T-helper 1 cell treated with Interleukin-12 subunit alpha and Interleukin-12 subunit beta and Interleukin-4 antibody, amounts not matched to agents 30 μg/mL and 1 μg/mL, for 36 hours (primary cell): ENCODE measurements around the gene MAN2B2.

Experiments used
- H3K27ac Mint-ChIP-seq: one replicate; pipeline ENCODE4 v1.8.0; 2021; ENCODE audit warnings: mild to moderate bottlenecking, mixed read lengths
- H3K27me3 Mint-ChIP-seq: one replicate; pipeline ENCODE4 v1.8.0; 2021; ENCODE audit warnings: low read depth, mixed read lengths
- H3K36me3 Mint-ChIP-seq: one replicate; pipeline ENCODE4 v1.8.0; 2021; ENCODE audit warnings: low read depth, mixed read lengths
- H3K4me1 Mint-ChIP-seq: one replicate; pipeline ENCODE4 v1.8.0; 2021; ENCODE audit warnings: low read depth, mixed read lengths
- H3K4me3 Mint-ChIP-seq: one replicate; pipeline ENCODE4 v1.8.0; 2021; ENCODE audit warnings: mild to moderate bottlenecking, moderate library complexity, mixed read lengths
- H3K9me3 Mint-ChIP-seq: one replicate; pipeline ENCODE4 v1.8.0; 2021; ENCODE audit warnings: mixed read lengths

Gene MAN2B2

DNA sequence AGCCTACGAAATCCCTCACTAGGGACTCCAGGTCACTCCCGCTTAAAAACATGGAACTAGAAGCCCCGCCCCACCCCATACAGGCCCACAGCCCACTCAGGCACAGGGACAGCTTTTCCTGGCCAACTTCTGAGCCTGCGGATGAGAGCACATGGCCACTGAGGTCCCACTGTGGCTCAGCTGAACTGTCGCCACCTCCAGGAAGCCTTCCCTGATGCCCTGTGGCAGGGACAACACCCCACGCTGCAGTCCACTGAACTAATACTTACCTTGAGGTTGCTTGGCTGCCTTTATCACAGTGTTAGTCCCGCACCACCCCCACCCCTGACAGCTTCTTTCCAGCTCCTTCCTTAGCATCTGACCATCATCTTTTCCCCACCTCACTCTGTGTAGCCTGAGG lies 39.3 kb upstream of the MAN2B2 start:
- no peaks in the 10 kb centered on the region for H3K9me3 Mint-ChIP-seq
- H3K36me3 Mint-ChIP-seq = no peaks in the 10 kb centered on the region
- H3K4me1 Mint-ChIP-seq = no peaks in the 10 kb centered on the region
- no peak overlapping the region for H3K27ac Mint-ChIP-seq
- no peaks in the 10 kb centered on the region for H3K27me3 Mint-ChIP-seq
- H3K4me3 Mint-ChIP-seq = no peak overlapping the region

DNA sequence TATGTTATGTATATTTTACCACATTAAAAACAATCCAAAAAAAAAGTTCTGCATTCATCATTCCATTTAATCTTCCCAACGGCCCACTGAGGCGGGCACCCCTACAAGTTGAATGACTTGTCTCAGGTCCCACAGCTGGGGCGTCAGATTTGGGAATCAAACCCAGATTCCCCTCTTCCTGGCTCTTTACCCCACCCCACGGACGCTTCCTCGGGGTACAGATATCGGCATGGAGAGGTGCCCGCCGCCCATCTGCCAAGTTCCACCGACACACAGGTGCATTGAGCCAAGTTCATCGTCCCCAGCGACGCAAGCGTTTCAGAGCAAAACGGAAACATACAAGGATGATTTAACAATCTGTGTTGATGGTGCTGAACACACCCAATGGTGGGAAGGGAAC lies 36.9 kb upstream of the MAN2B2 start:
- Mint-ChIP-seq H3K4me3 (no peak overlapping the region), H3K27me3 (no peaks in the 10 kb centered on the region), H3K4me1 (no peaks in the 10 kb centered on the region), H3K27ac (no peak overlapping the region), H3K9me3 (no peaks in the 10 kb centered on the region), H3K36me3 (no peaks in the 10 kb centered on the region)

DNA sequence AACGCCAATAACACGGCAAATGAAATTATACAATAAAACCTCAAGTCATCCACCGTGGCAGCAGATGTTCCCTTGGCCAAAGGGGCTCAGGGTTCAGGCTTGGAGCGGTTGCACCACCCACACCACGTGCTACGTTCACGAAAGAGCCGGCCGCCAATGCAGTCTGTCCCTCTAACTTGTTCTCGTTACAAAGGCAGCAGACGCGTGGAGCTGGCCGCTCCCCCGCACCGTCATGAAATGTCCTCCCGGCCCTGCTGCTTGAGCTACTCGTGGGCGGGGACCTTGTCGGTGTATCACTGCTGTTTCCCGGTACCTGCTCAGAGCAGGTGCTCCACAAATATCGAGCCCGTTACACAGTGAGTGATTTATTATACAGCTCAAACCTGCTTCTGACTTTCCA lies 36.4 kb upstream of the MAN2B2 start:
- Mint-ChIP-seq H3K9me3 (no peaks in the 10 kb centered on the region), H3K36me3 (no peaks in the 10 kb centered on the region), H3K4me1 (no peaks in the 10 kb centered on the region), H3K27ac (no peak overlapping the region), H3K4me3 (no peak overlapping the region), H3K27me3 (no peaks in the 10 kb centered on the region)

DNA sequence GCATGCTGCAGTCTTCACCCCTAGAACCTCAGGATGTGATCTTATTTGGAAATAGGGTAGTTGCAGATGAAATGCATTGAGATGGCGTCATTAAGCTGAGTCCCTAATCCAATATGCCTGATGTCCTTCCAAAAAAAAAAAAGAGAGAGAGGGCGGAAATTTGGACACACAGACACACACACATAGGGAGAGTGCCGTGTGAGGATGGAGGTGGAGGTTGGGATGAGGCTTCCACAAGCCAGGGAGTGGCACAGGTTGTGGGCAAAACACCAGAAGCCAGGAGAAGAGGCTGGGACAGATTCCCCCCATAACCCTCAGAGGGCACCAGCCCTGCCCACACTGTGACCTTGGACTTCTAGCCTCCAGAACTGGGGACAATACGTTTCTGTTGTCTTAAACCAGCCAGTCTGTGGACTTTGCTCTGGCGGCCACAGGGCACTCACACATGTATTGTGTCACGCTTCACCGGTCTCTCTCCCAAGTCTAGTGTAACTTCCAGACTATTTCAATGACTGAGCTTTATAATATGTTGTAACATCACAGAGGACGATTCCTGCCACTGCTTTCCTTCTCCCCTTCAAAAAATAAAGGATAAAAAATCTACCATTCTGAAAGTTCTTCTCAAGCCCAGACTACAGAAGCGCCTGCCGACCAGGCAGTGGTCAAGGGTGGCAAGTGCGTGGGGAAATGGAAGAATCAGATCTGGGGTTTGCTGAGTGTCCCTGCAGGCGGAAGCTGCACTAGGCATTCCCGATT lies 35.8 kb upstream of the MAN2B2 start:
- no peaks in the 10 kb centered on the region for H3K27me3 Mint-ChIP-seq
- H3K4me3 Mint-ChIP-seq = no peak overlapping the region
- no peak overlapping the region for H3K27ac Mint-ChIP-seq
- no peaks in the 10 kb centered on the region for H3K9me3 Mint-ChIP-seq
- H3K36me3 Mint-ChIP-seq = no peaks in the 10 kb centered on the region
- no peaks in the 10 kb centered on the region for H3K4me1 Mint-ChIP-seq

DNA sequence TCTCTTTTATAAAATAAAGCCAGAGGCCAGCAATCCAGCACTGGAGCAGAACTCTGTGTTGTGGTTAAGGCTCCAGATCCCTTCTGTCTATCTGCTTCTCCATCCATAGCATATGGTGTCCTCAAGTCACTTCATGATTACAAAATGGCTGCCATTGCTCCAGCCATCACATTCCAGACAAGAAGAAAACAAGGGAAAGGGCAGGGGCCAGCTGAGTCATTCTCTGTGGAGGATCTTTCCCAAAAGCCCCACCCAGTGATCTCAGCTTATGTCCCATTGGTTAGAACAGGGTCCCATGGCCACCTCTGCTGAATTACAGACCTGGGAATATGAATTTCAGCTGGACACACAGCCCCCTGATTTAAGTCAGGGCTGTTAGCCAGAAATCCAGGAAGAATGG lies 34.1 kb upstream of the MAN2B2 start:
- Mint-ChIP-seq H3K4me1 (no peaks in the 10 kb centered on the region), H3K36me3 (no peaks in the 10 kb centered on the region)

DNA sequence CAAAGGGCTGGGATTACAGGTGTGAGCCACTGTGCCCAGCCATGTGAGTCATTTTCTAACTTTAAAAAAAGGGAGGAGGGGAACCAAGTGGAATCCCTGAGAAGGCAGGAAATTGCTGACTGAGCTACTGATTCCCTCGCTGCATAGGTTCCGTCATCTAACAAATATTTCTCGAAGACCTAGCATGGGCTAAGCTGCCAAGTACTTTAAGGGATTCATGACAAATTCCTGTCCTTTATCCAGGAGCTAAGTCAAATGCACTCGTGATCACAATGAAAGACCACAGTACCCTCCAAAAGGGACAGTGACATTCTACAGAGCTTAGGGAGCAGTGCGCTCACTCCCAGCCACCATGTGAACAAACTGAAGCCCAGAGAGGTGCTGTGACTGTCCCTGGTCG lies 33.2 kb upstream of the MAN2B2 start:
- H3K27me3 Mint-ChIP-seq = peaks cover 4% of the 10 kb centered on the region

More for the DNA sequence above, 34.1 kb upstream of the MAN2B2 start:
- Mint-ChIP-seq H3K4me3 (no peak overlapping the region), H3K27me3 (no peaks in the 10 kb centered on the region), H3K27ac (no peak overlapping the region), H3K9me3 (no peaks in the 10 kb centered on the region)

DNA sequence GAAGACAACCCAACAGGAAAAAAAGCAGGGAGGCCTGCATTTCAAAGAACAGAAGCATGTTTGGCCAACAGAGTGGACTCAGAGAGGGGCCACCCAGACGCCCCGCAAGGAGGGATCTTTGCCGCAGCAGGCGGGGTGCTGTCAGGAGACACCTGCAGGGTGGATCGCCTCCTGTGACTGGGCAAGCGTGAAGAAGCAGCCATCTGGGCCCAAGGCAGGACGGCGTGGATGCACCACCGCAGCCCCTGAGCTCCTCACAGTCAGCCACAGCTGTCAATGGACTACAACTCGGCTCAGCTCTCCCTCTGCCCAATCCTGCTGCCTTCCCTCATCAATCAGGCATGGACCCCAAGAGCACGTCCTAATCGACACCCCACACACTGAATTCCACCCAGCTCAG lies 32.0 kb upstream of the MAN2B2 start:
- no peak overlapping the region for H3K4me3 Mint-ChIP-seq
- H3K9me3 Mint-ChIP-seq = no peaks in the 10 kb centered on the region
- no peaks in the 10 kb centered on the region for H3K36me3 Mint-ChIP-seq
- H3K4me1 Mint-ChIP-seq = peaks cover 3% of the 10 kb centered on the region
- H3K27ac Mint-ChIP-seq = no peak overlapping the region
- H3K27me3 Mint-ChIP-seq = peaks cover 4% of the 10 kb centered on the region

More for the DNA sequence above, 33.2 kb upstream of the MAN2B2 start:
- H3K27ac Mint-ChIP-seq = no peak overlapping the region
- no peaks in the 10 kb centered on the region for H3K36me3 Mint-ChIP-seq
- H3K4me1 Mint-ChIP-seq = peaks cover 1% of the 10 kb centered on the region
- no peaks in the 10 kb centered on the region for H3K9me3 Mint-ChIP-seq
- no peak overlapping the region for H3K4me3 Mint-ChIP-seq

DNA sequence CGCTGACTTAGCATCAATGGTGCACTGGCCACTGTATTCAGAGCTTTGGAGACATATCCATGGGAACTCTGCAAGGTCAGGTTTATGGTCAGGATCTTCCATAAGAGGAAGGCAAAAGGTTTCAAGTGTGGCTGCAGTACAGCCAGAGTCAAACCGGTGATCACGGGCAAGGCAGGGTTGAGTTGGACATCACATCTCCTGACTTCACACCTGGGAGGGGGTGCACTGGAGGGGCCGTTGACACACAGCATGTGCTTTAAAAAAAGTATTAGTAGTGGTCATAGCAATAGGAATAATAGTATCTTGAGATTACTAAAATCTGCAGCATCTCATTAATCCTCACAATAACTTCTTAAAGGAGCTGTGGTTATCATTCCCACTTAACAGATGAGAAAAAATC lies 28.9 kb upstream of the MAN2B2 start:
- Mint-ChIP-seq H3K4me1 (peaks cover 3% of the 10 kb centered on the region), H3K9me3 (no peaks in the 10 kb centered on the region), H3K27ac (no peak overlapping the region), H3K36me3 (no peaks in the 10 kb centered on the region), H3K27me3 (peaks cover 8% of the 10 kb centered on the region), H3K4me3 (no peak overlapping the region)

DNA sequence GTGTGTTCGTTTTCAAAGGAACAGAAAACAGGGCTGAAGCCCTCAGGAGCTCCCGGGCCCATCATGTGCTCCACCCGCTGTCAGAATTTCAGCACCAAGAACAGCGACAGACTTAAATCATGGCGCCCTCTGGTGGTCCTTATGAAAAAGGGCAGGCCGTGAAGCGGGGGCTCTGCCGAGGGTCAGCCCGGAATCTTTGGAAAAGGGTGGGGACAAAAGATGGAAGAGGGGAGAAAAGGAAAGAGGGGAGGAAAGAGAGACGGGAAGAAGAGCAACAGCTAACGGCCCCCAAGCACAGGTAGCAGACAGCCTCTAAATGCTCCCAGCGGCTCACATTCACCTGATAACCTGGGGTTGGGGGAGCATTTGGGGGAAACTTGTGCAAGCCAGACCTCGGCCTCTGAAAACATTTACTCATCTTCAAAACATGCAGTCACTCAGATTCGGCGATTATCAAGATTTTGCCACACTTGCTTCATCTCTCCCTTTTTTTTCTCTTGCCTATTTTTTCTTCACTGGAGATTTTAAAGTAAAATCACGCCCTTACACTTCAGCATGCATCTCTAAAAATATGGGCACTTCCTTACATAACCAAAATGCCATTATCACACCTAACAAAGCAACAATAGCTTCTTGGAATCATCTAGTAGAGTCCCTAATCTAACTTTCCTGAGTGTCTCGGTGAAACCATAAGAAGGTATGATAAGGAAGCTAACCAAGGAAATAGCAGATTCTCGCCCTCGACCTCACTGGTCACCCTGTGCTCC lies 28.1 kb upstream of the MAN2B2 start:
- Mint-ChIP-seq H3K4me1 (peaks cover 3% of the 10 kb centered on the region), H3K36me3 (no peaks in the 10 kb centered on the region), H3K9me3 (peaks cover 5% of the 10 kb centered on the region), H3K4me3 (no peak overlapping the region), H3K27me3 (peaks cover 8% of the 10 kb centered on the region), H3K27ac (no peak overlapping the region)

DNA sequence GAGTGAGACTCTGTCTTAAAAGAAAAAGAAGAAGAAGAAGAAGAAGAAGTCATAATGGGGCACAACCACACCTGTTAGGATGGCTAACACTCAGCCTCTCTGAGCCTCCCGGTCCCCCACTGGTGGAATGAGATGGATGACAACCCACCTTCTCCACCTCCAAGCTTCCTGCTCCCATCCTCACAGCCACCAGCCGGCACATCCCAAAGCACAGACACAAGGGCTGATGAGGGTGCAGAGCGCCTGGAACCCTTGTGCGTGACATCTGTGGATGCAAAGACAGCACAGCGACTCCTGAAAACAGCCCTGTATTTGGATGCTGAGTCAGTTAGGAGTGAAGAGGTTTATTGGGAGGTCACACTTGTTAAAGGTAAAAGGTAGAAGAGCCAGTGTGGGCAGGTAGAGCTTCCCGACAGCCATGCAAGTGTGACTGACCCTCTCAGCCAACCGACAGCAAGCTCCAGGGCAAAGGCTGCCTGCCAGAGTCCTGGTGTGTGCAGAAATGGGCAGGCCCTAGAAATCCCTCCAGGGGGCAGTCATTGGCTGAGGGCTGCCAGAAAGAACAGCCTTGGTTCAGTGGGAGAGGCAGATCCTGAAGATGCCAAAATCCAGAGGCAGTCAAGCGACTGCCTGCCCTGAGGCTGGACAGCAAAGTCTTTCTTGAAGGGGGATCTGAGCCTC lies 26.6 kb upstream of the MAN2B2 start:
- H3K36me3 Mint-ChIP-seq = no peaks in the 10 kb centered on the region
- peaks cover 3% of the 10 kb centered on the region for H3K4me1 Mint-ChIP-seq
- peaks cover 11% of the 10 kb centered on the region for H3K9me3 Mint-ChIP-seq
- H3K27me3 Mint-ChIP-seq = peaks cover 8% of the 10 kb centered on the region
- no peak overlapping the region for H3K27ac Mint-ChIP-seq
- H3K4me3 Mint-ChIP-seq = no peak overlapping the region

DNA sequence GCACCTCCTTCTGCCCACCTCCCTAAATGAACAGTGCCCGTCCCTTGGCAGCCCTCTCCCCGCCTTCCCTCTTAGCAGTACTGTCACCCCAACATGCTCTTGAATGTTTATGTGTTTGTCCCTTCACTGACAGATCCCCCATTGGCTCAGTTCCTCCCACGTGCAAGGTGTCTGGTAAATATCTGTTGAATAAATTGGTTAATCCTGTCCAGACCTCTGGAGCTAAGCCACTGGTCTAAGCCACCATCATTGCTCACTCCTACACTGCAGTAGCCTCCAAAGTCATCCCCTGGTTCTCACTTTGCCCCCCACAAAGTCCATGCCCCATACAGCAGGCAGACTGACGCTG lies 26.1 kb upstream of the MAN2B2 start:
- Mint-ChIP-seq H3K27ac (no peak overlapping the region), H3K27me3 (peaks cover 8% of the 10 kb centered on the region), H3K4me1 (peaks cover 3% of the 10 kb centered on the region), H3K4me3 (no peak overlapping the region), H3K9me3 (peaks cover 11% of the 10 kb centered on the region), H3K36me3 (no peaks in the 10 kb centered on the region)

DNA sequence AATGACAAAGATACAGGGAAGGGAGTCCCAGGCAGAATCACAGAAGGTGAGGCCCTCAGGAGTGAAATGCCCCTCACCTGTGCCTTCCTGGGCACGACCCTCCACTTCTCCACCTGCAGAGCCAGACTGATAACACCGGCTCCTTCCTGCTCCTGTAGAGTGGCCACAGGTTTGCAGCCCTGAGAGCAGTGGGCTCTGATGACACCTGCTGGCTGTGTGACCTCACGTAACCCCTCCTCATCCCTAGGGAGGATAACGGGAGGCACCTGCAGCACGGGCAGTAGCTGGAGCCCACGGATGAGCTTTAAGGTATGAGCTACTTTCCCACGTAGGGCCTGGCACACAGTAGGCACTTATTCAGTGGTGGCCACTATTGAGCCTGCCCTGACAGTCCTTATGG lies 25.5 kb upstream of the MAN2B2 start:
- Mint-ChIP-seq H3K9me3 (peaks cover 11% of the 10 kb centered on the region), H3K36me3 (no peaks in the 10 kb centered on the region), H3K27ac (no peak overlapping the region), H3K4me3 (no peak overlapping the region), H3K4me1 (peaks cover 3% of the 10 kb centered on the region), H3K27me3 (peaks cover 12% of the 10 kb centered on the region)

DNA sequence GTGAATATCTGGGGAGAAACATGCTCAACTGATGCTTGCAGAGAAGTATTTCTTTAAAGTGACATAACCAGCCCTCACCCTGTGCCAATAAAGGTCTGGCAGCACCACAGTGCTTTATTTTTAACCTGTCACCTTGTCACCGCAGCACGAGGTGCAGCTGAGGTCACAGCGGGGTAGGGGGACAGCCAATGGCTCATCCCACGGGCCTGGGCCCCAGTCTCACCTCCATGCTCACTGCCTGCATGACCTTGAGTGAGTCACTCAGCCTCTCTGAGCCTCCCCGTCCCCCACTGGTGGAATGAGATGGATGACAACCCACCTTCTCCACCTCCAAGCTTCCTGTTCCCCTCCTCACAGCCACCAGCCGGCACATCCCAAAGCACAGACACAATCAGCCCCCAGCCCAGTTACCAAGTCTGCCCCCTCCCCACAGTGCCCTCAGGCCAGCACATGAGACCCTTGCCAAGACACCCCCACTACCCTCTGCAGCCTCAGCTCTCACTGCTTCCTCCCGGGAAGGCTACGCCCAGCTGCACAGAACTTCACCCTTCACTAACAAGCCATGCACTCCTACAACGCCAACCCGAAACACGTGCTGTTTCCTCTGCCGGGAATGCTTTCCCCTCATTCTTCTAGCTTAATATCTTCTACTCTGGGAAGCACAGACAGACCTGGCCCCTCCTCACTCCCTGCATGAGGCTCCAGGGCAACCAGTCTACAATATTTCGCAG lies 24.9 kb upstream of the MAN2B2 start:
- Mint-ChIP-seq H3K27me3 (peaks cover 12% of the 10 kb centered on the region), H3K27ac (no peak overlapping the region), H3K4me1 (peaks cover 3% of the 10 kb centered on the region), H3K36me3 (no peaks in the 10 kb centered on the region), H3K4me3 (no peak overlapping the region), H3K9me3 (peaks cover 11% of the 10 kb centered on the region)

DNA sequence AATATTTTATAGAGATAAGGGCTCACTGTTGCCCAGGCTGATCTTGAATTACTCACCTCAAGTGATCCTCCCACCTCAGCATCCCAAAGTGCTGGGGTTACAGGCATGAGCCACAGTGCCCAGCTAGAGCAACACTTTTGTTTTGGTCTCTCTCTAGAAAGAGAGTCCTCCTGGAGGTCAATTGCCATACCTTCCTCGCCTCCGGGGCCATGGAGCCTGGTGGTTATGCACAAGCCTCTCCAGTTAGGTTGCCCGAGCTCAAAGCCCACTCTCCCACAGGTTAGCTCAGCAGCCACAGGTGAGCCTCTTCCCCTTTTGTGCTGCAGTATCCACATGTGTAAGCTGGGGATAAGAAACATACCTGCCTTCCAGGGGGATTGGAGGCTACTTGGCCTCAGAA lies 24.2 kb upstream of the MAN2B2 start:
- H3K4me1 Mint-ChIP-seq = peaks cover 3% of the 10 kb centered on the region
- H3K9me3 Mint-ChIP-seq = peaks cover 11% of the 10 kb centered on the region
- H3K36me3 Mint-ChIP-seq = no peaks in the 10 kb centered on the region
- H3K27ac Mint-ChIP-seq = no peak overlapping the region
- no peak overlapping the region for H3K4me3 Mint-ChIP-seq
- H3K27me3 Mint-ChIP-seq = peaks cover 12% of the 10 kb centered on the region
